A549 (cell line): ENCODE measurements around the gene CDT1. TPM values are rescaled to one million over a fixed set of nuclear protein-coding genes. Genes with fewer than 3 reads are reported as not detected.

Experiments
- ATAC-seq, 2 experiments: fragments of 200-7000 bp in 1 of 2; fragments of >200 bp in 1 of 2; cut with Nextera tagmentation in 1 of 2; cut with Tn5 transposase in 1 of 2; 3 replicates each; pipeline versions ENCODE4 v1.8.0 to v1.9.1; 2018 to 2020; ENCODE audit warnings: mild to moderate bottlenecking in 1 of 2, moderate library complexity in 1 of 2
- CTCF ChIA-PET: fragments of 300-600 bp; sonication (Branson Sonifier 250); formaldehyde crosslinking; extraction: SDS; loops from one replicate; lab custom pipeline; 2021; ENCODE audit warnings: antibody characterized with exemption, inconsistent platforms; lab: Yijun Ruan, JAX
- POLR2A ChIA-PET: fragments of 350-600 bp; formaldehyde crosslinking; extraction: SDS; loops from one replicate; lab custom pipeline; 2021; ENCODE audit warnings: antibody characterized with exemption, inconsistent platforms; lab: Yijun Ruan, JAX
- DNase-seq, 2 experiments: peaks; one replicate each; pipeline versions ENCODE4 v3.0.0 to v3.0.0-alpha.2; 2011 to 2016; ENCODE audit warnings: low read depth in 1 of 2, low spot score in 1 of 2
- FAIRE-seq: peaks from 2 replicates; lab custom pipeline; 2011; peaks lifted over from hg19 to GRCh38; lab: Jason Lieb, UNC
- H3K27ac ChIP-seq, 2 experiments: fragments of >200 bp; sonication (Bioruptor Twin); formaldehyde crosslinking; 3 replicates each; pipeline ENCODE4 v1.5.1; 2016 to 2017
- H3K4me1 ChIP-seq: fragments of >200 bp; sonication (Bioruptor Twin); formaldehyde crosslinking; 3 replicates; pipeline ENCODE4 v1.6.1; 2016
- H3K4me2 ChIP-seq: fragments of >200 bp; sonication (Bioruptor Twin); formaldehyde crosslinking; 3 replicates; pipeline ENCODE4 v1.6.1; 2016
- H3K4me3 ChIP-seq: fragments of >200 bp; sonication (Bioruptor Twin); formaldehyde crosslinking; 3 replicates; pipeline ENCODE4 v1.5.1; 2016
- H3K9me3 ChIP-seq: fragments of >200 bp; sonication (Bioruptor Twin); formaldehyde crosslinking; 3 replicates; pipeline ENCODE4 v1.6.1; 2016
- BCL3 ChIP-seq: fragments of >200 bp; sonication (Bioruptor Twin); formaldehyde crosslinking; IDR thresholded peaks from 3 replicates; pipeline ENCODE4 v1.6.1; 2016
- CHD4 ChIP-seq: fragments of 200-600 bp; sonication (generic); IDR thresholded peaks from 2 replicates; pipeline ENCODE4 v1.6.1; 2016; ENCODE audit warnings: antibody characterized with exemption, mild to moderate bottlenecking, borderline replicate concordance
- ELK1 ChIP-seq: fragments of 150-350 bp; IDR thresholded peaks from 2 replicates; pipeline ENCODE4 v1.6.1; 2014; ENCODE audit warnings: low read depth, mild to moderate bottlenecking, low read length
- FOSL2 ChIP-seq, 2 experiments: fragments of 450-650 bp in 1 of 2; fragments of >200 bp in 1 of 2; sonication (Bioruptor Twin) in 1 of 2; formaldehyde crosslinking; IDR thresholded peaks; 2 replicates each; pipeline versions ENCODE4 v1.5.0 to v1.6.1; 2016 to 2020; ENCODE audit warnings: mild to moderate bottlenecking in 1 of 2, moderate library complexity in 1 of 2
- GATA3 ChIP-seq: IDR thresholded peaks from 2 replicates; pipeline ENCODE4 v1.6.1; 2012; ENCODE audit warnings: borderline replicate concordance
- JUN ChIP-seq, 2 experiments: fragments of >200 bp; sonication (Bioruptor Twin); formaldehyde crosslinking; IDR thresholded peaks; 2 replicates in 1 of 2; 3 replicates in 1 of 2; pipeline ENCODE4 v1.6.1; 2016 to 2017
- KDM1A ChIP-seq: fragments of 200-600 bp; sonication (generic); IDR thresholded peaks from 2 replicates; pipeline ENCODE4 v1.6.1; 2016; ENCODE audit warnings: low read depth, mild to moderate bottlenecking
- MAZ ChIP-seq: fragments of 150-350 bp; IDR thresholded peaks from 2 replicates; pipeline ENCODE4 v1.6.1; 2014; ENCODE audit warnings: antibody characterized with exemption, low read depth, low read length, borderline replicate concordance
- PHF8 ChIP-seq: fragments of 200-600 bp; sonication (generic); IDR thresholded peaks from 2 replicates; pipeline ENCODE4 v1.6.1; 2016; ENCODE audit warnings: low read depth, mild to moderate bottlenecking, antibody characterized with exemption, moderate library complexity, borderline replicate concordance
- POLR2A ChIP-seq: IDR thresholded peaks from 2 replicates; pipeline ENCODE4 v1.6.1; 2012; ENCODE audit warnings: mild to moderate bottlenecking, low read length
- SMC3 ChIP-seq: fragments of >200 bp; sonication (Bioruptor Twin); formaldehyde crosslinking; IDR thresholded peaks from 3 replicates; pipeline ENCODE4 v1.6.1; 2018; ENCODE audit warnings: inconsistent platforms
- SREBF2 ChIP-seq: fragments of 450-650 bp; IDR thresholded peaks from 2 replicates; pipeline ENCODE4 v1.6.1; 2014; ENCODE audit warnings: mild to moderate bottlenecking, moderate library complexity
- TFCP2L1 ChIP-seq: fragments of 250-450 bp; sonication (Bioruptor Pico); IDR thresholded peaks from 2 replicates; pipeline ENCODE4 v1.5.0; 2021; ENCODE audit warnings: mild to moderate bottlenecking
- TP53 ChIP-seq: fragments of 250-450 bp; sonication (Bioruptor Pico); IDR thresholded peaks from 2 replicates; pipeline ENCODE4 v1.5.0; 2021; ENCODE audit warnings: mild to moderate bottlenecking, moderate library complexity
- ZC3H11A ChIP-seq: fragments of 450-650 bp; IDR thresholded peaks from 2 replicates; pipeline ENCODE4 v1.6.1; 2014; ENCODE audit warnings: antibody characterized with exemption, mild to moderate bottlenecking
- ZNF302 ChIP-seq: fragments of 250-450 bp; sonication (Bioruptor Pico); IDR thresholded peaks from 2 replicates; pipeline ENCODE4 v1.9.0; 2021; ENCODE audit warnings: inconsistent platforms, mild to moderate bottlenecking, moderate library complexity
- WGBS: methylation state at CpG from one replicate; pipeline ENCODE4 v1.1.6; 2017; ENCODE audit errors: missing lambda C conversion rate; 5-methylcytosine and 5-hydroxymethylcytosine counted together
- polyA minus RNA-seq: library from RNA; depleted of rRNA, polyadenylated mRNA; stranded (reverse); fragments of >200 nt; gene quantifications from 2 replicates; pipeline ENCODE4 v1.2.3, GENCODE V29; 2011; rRNA and poly(A)+ RNA removed
- polyA plus RNA-seq, 4 experiments: library from polyadenylated mRNA; depleted of rRNA in 3 of 4; stranded (reverse); fragments of >200 nt; fragmentation: RNase III in 1 of 4; extraction: RNeasy Plus Mini Kit Qiagen cat#74134 plus additional on column Dnase treatment in 1 of 4; gene quantifications; 2 replicates in 3 of 4; 3 replicates in 1 of 4; pipeline ENCODE4 v1.2.3, GENCODE V29; 2011 to 2017
- TF ChIP-seq, protein P1 (sequence below): IDR thresholded peaks from 2 replicates; pipeline ENCODE4 v1.6.1; 2012; ENCODE audit warnings: low read depth, borderline replicate concordance
- TF ChIP-seq, protein P2 (sequence below): IDR thresholded peaks from 2 replicates; pipeline ENCODE4 v1.6.1; 2012
- TF ChIP-seq, protein P3 (sequence below): IDR thresholded peaks from 2 replicates; pipeline ENCODE4 v1.6.1; 2012
- TF ChIP-seq, protein P4 (sequence below): fragments of >200 bp; sonication (Bioruptor Twin); formaldehyde crosslinking; IDR thresholded peaks from 3 replicates; pipeline ENCODE4 v1.5.1; 2016

The CDT1 gene
- 3.4 and 3.8 TPM in 2 replicates for polyA plus RNA-seq (2011; rRNA removed)
- polyA plus RNA-seq (2012; cell fraction: cytosol; rRNA removed) = 30.8 and 47.0 TPM in 2 replicates
- polyA plus RNA-seq (2012; cell fraction: nucleus; rRNA removed) = 41.9 and 85.6 TPM in 2 replicates
- polyA plus RNA-seq (2017; fragmentation: RNase III; extraction: RNeasy Plus Mini Kit Qiagen cat#74134 plus additional on column Dnase treatment) = 16.0 to 17.5 TPM (median 17.0 TPM) in 3 replicates
- 4.1 and 6.5 TPM in 2 replicates for polyA minus RNA-seq

DNA sequence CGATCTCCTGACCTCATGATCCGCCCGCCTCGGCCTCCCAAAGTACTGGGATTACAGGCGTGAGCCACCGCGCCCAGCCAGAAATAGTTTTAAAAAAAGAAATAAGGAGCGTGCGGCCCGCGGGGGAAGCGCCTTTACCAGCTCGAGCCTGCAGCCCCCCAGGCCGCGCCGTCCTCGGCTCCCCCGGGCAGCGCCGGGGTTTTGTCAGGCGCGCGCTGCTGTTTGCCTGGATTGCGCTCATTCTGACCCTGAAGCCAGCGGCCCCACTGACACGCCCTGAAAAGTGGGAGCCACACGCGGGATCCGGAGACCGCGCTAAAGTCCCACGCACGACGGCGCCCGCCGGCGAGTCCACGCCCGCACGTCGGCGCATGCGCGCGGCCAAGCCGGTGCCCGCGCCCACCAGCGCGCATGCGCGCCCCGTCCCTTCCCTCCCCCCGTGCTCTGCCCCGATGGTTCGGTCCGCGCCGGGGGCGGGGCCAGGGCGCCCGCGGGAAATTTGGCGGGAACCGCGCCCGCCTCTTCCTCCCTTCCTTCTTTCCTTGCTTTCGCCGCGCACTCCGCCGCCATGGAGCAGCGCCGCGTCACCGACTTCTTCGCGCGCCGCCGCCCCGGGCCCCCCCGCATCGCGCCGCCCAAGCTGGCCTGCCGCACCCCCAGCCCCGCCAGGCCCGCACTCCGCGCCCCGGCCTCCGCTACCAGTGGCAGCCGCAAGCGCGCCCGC is at the start of gene CDT1:
Gene CDT1 (plus strand): TSS at position 526 of the 724 bp plus-strand sequence. CDS start 43 bp downstream, at position 569.
- Histone ChIP-seq H3K27ac (peak within 1 kb of the TSS; percentile 88 to 94), H3K9me3 (no peaks in the 10 kb centered on the region), H3K4me1 (peaks cover 14% of the 10 kb centered on the region), H3K4me2 (peak within 1 kb of the TSS; percentile 100), H3K4me3 (peak within 1 kb of the TSS; percentile 73)
- ATAC-seq (peak; percentile 4 to 37; a peak in 4 of 6 replicates), DNase-seq (peak; percentile 81 to 96), FAIRE-seq (no peak)
- TF ChIP-seq POLR2A (peak; percentile 69), PHF8 (peak; percentile 51; the same call in 1 of the 2 replicates), CHD4 (peak; percentile 47; the same call in 1 of the 2 replicates), ELK1 (no peak), ZC3H11A (no peak), GATA3 (no peak; the same call in 1 of the 2 replicates), JUN (IDR thresholded peaks at IDR 0.05) (peak; percentile 46 to 80; a peak in 4 of 5 replicates), FOSL2 (IDR thresholded peaks at IDR 0.05) (no peak), FOSL2 (CRISPR knock-in tag; IDR thresholded peaks at IDR 0.05) (no peak), BCL3 (0 out of 3 replicates have a peak, but pooled peaks have one; percentile 34), TFCP2L1 (CRISPR knock-in tag) (no peak)
- TF ChIP-seq, protein P1, sequence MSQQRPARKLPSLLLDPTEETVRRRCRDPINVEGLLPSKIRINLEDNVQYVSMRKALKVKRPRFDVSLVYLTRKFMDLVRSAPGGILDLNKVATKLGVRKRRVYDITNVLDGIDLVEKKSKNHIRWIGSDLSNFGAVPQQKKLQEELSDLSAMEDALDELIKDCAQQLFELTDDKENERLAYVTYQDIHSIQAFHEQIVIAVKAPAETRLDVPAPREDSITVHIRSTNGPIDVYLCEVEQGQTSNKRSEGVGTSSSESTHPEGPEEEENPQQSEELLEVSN = peak; percentile 93
- TF ChIP-seq, protein P2, sequence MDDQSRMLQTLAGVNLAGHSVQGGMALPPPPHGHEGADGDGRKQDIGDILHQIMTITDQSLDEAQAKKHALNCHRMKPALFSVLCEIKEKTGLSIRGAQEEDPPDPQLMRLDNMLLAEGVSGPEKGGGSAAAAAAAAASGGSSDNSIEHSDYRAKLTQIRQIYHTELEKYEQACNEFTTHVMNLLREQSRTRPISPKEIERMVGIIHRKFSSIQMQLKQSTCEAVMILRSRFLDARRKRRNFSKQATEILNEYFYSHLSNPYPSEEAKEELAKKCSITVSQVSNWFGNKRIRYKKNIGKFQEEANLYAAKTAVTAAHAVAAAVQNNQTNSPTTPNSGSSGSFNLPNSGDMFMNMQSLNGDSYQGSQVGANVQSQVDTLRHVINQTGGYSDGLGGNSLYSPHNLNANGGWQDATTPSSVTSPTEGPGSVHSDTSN = 0 out of 2 replicates have a peak, but pooled peaks have one; percentile 21
- TF ChIP-seq, protein P3, sequence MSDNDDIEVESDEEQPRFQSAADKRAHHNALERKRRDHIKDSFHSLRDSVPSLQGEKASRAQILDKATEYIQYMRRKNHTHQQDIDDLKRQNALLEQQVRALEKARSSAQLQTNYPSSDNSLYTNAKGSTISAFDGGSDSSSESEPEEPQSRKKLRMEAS = peak; percentile 84
- CTCF ChIA-PET = interaction anchor here (1.1 to 1.5 kb wide), 2 partner anchors 12 to 21 kb away, joined by 3 to 5 read pairs; no protein-coding TSS in a partner anchor
- POLR2A ChIA-PET = interaction anchor here (0.6 to 1.5 kb wide), 3 partner anchors 8 to 251 kb away, joined by 3 to 11 read pairs (median 6); partner anchors contain the start of gene APRT
- WGBS = 1% methylated on average over 25 of the region's 98 CpGs

DNA sequence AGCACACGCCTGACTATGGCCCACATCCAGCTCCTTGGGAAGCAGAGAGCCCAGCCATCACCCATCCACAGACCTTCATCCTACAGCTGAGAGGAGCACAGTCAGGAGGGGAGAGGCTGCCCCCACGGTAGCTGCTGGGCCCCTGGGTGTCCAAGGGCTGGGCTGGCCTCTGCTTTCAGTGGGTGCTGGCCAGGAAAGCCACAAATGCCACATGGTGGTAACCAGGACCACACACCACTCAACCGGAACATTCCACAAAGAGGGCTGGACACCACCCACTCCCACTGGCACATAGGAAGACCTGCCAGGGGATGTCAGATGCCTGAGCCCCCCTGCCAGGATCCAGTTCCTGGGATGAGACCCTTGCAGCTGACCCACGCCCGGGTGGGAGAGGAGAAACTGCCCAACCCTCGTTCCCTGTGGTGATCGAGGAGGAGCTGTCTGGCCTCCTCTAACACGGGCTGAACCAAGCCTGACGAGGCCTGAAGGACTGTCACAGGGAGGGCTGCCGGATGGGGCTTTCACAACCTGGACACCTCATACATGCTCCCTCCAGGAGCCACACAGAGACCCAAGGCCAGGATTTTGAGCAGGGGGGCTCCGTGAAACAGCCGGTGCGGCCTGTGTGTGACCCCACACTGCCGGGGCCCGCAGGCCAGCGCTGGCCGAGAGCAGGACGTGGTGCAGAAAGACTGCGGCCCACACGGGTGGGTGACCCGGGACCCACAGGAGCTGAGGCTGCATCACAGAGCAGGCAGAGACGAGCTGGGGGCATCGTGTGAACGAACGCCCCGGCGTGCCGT is 49.3 kb upstream of the CDT1 start:
- no peak overlapping the region for H3K4me2 ChIP-seq
- CTCF ChIA-PET = interaction anchor here (0.5 to 31.8 kb wide), 8 partner anchors 9 to 193 kb away, joined by 3 to 596 read pairs (median 4); no protein-coding TSS in a partner anchor
- H3K27ac ChIP-seq = no peak overlapping the region
- DNase-seq (no peak), FAIRE-seq (no peak), ATAC-seq (peak in 1 of 2 experiments; percentile 5; a peak in 2 of 6 replicates)
- H3K9me3 ChIP-seq = no peaks in the 10 kb centered on the region
- H3K4me3 ChIP-seq = no peak overlapping the region
- TF ChIP-seq POLR2A (no peak), ZNF302 (CRISPR knock-in tag) (no peak), SREBF2 (no peak), TFCP2L1 (CRISPR knock-in tag) (no peak), MAZ (no peak), TP53 (no peak), SMC3 (no peak), KDM1A (no peak)
- TF ChIP-seq, protein P4, sequence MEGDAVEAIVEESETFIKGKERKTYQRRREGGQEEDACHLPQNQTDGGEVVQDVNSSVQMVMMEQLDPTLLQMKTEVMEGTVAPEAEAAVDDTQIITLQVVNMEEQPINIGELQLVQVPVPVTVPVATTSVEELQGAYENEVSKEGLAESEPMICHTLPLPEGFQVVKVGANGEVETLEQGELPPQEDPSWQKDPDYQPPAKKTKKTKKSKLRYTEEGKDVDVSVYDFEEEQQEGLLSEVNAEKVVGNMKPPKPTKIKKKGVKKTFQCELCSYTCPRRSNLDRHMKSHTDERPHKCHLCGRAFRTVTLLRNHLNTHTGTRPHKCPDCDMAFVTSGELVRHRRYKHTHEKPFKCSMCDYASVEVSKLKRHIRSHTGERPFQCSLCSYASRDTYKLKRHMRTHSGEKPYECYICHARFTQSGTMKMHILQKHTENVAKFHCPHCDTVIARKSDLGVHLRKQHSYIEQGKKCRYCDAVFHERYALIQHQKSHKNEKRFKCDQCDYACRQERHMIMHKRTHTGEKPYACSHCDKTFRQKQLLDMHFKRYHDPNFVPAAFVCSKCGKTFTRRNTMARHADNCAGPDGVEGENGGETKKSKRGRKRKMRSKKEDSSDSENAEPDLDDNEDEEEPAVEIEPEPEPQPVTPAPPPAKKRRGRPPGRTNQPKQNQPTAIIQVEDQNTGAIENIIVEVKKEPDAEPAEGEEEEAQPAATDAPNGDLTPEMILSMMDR = no peak
- POLR2A ChIA-PET = no interaction called here
- H3K4me1 ChIP-seq = no peaks in the 10 kb centered on the region
- WGBS = 90% methylated on average over 22 of the region's 28 CpGs
